Tibial artery (tissue), 4 donors: ENCODE results near the gene C1orf210.
A peak's percentile ranks its signal among the peaks of the same experiment; 100 is the strongest.

Experiments used
- DNase-seq, 2 donors: peaks; one replicate each; pipeline ENCODE4 v3.0.0-alpha.2; 2019
- H3K27ac ChIP-seq, 2 donors: fragments of 200-600 bp; sonication (generic) in 1 of 2; 1 replicate in 1 of 2; 2 replicates in 1 of 2; pipeline ENCODE4 v1.5.1; 2018 to 2019; ENCODE audit warnings: mild to moderate bottlenecking in 1 of 2
- H3K27me3 ChIP-seq, 2 donors: fragments of 200-600 bp; sonication (generic) in 1 of 2; one replicate each; pipeline versions ENCODE4 v1.5.1 to v1.6.0; 2016 to 2019
- H3K36me3 ChIP-seq, 3 donors: fragments of 200-600 bp; sonication (generic) in 2 of 3; one replicate each; pipeline ENCODE4 v1.5.1; 2016 to 2019; ENCODE audit warnings: mild to moderate bottlenecking in 2 of 3
- H3K4me1 ChIP-seq, 4 donors: fragments of 200-600 bp; sonication (generic) in 2 of 4; 1 replicate in 3 of 4; 2 replicates in 1 of 4; pipeline ENCODE4 v1.5.1; 2016 to 2019
- H3K4me3 ChIP-seq, 2 donors: fragments of 200-600 bp; sonication (generic) in 1 of 2; 1 replicate in 1 of 2; 2 replicates in 1 of 2; pipeline ENCODE4 v1.5.1; 2018 to 2019; ENCODE audit warnings: mild to moderate bottlenecking in 2 of 2
- H3K9me3 ChIP-seq, 3 donors: fragments of 200-600 bp; sonication (generic) in 1 of 3; one replicate each; pipeline ENCODE4 v1.5.1; 2016 to 2019
- CTCF ChIP-seq, 2 experiments: fragments of 200-600 bp in 1 of 2; fragments of 450-650 bp in 1 of 2; IDR thresholded peaks; one replicate each; pipeline ENCODE4 v1.5.1; 2017 to 2019; ENCODE audit warnings: antibody characterized with exemption in 2 of 2, mild to moderate bottlenecking in 1 of 2, moderate library complexity in 1 of 2
- intact Hi-C: fragments of 100-400 bp; cut with DNase I; formaldehyde crosslinking; loops from one replicate; pipeline ENCODE4 v1.15.0; 2023; ENCODE audit warnings: low total_unique reads

C1orf210 gene

DNA sequence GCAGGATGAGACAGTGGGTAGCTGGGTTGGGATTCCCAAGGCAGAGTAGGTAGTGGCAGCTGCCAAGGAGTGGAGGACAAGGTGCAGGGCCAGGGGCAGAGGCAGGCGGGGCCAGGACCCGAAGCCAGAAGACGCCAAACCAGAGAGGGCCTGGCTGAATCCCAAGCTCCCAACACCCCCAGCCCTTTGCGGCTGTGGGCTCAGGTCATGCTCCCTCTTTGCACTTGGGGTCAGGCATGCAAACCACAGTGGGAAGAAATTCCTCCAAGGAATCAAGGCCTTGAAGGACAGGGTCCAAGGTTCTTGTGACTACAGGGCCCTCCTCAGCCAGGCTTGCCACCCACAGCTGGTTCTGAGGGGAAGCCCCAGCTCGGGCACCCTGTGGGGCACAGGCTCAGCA lies 6.2 kb downstream of the C1orf210 start:
- no peak for TF ChIP-seq CTCF (IDR thresholded peaks at IDR 0.05)
- H3K27me3 ChIP-seq, result peaks cover 0 to 5% of the 10 kb centered on the region in 2 donors
- no peaks in the 10 kb centered on the region for H3K9me3 ChIP-seq
- H3K36me3 ChIP-seq, result peaks cover 0 to 5% (median 0%) of the 10 kb centered on the region in 3 donors
- peaks cover 0 to under 1% (median 0%) of the 10 kb centered on the region in 4 donors for H3K4me1 ChIP-seq
- no peak for DNase-seq
- H3K4me3 ChIP-seq, result no peak overlapping the region
- H3K27ac ChIP-seq, result no peak overlapping the region
- intact Hi-C loops, result no loop called here

DNA sequence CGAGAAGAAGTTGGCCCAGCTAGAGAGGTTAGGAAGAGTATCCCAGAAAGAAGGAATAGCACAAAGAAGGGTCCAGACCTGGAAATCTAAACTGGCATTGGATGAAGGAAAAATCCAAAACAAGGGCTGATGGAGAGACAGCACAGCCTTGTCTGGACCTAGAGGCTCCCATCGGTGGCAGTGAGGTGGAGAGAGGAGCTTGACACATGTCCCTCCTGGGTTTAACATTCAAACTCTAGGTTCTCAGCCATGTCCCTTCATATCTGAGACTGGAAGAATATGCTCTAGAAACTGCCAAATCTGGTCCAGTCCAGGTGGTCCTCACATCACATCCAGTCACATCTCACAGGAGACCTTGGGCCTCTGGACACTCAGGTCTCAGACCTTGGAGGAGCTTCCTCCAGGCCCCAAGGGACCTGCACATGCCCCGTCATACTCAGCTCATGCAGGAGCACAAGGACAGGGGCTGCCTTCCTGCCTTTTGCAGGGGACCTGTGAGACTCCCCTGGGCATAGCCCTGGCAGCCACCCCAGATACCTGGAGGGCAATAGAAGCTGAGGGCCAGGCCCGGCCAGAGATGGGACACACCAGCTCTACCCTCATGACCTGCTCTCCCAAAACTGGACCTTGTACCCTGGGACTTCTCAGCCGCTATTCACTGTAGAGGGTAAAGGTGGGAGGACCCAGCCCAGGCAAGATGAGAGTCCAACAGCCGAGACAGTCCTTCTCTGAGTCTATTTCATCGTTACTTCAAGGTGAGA lies 8.1 kb downstream of the C1orf210 start:
- intact Hi-C loops, result no loop called here
- Histone ChIP-seq H3K9me3 (no peaks in the 10 kb centered on the region), H3K36me3 (peaks cover 0 to 5% (median 0%) of the 10 kb centered on the region in 3 donors), H3K27ac (no peak overlapping the region), H3K4me1 (peaks cover 0 to 2% (median 0%) of the 10 kb centered on the region in 4 donors), H3K27me3 (peaks cover 0 to 10% of the 10 kb centered on the region in 2 donors), H3K4me3 (no peak overlapping the region)
- no peak for TF ChIP-seq CTCF (IDR thresholded peaks at IDR 0.05)
- DNase-seq, result peak in 1 of 2 donors; percentile 4

- H3K27ac ChIP-seq, result no peak overlapping the region
- no peak for TF ChIP-seq CTCF (IDR thresholded peaks at IDR 0.05)
- peaks cover 0 to 5% (median 0%) of the 10 kb centered on the region in 3 donors for H3K36me3 ChIP-seq
- H3K27me3 ChIP-seq, result peaks cover 0 to 15% of the 10 kb centered on the region in 2 donors
- H3K4me1 ChIP-seq, result peaks cover 0 to 2% (median 0%) of the 10 kb centered on the region in 4 donors
- no peak overlapping the region for H3K4me3 ChIP-seq
- peak in 1 of 2 donors; percentile 41 for DNase-seq
- no peaks in the 10 kb centered on the region for H3K9me3 ChIP-seq
- intact Hi-C loops, result no loop called here
Observed at GRCh38 chr1:43276673-43277072, 8.7 kb downstream of the C1orf210 start.

- Histone ChIP-seq H3K27me3 (peaks cover 0 to 16% of the 10 kb centered on the region in 2 donors), H3K36me3 (peaks cover 0 to 5% (median 0%) of the 10 kb centered on the region in 3 donors), H3K27ac (no peak overlapping the region), H3K9me3 (no peaks in the 10 kb centered on the region), H3K4me1 (peaks cover 0 to 8% (median 0%) of the 10 kb centered on the region in 4 donors), H3K4me3 (no peak overlapping the region)
- TF ChIP-seq CTCF (IDR thresholded peaks at IDR 0.05), result no peak
- intact Hi-C loops, result no loop called here
- DNase-seq, result peak in 1 of 2 donors; percentile 33
Observed at GRCh38 chr1:43275826-43276620, 9.4 kb downstream of the C1orf210 start.

- H3K36me3 ChIP-seq, result peaks cover 0 to under 1% (median 0%) of the 10 kb centered on the region in 3 donors
- H3K27ac ChIP-seq, result no peak overlapping the region
- H3K9me3 ChIP-seq, result no peaks in the 10 kb centered on the region
- no peak for TF ChIP-seq CTCF (IDR thresholded peaks at IDR 0.05)
- intact Hi-C loops, result no loop called here
- peaks cover 0 to 17% (median 0%) of the 10 kb centered on the region in 4 donors for H3K4me1 ChIP-seq
- peak in 1 of 2 donors; percentile 34 for DNase-seq
- no peak overlapping the region for H3K4me3 ChIP-seq
- peaks cover 0 to 27% of the 10 kb centered on the region in 2 donors for H3K27me3 ChIP-seq
Observed at GRCh38 chr1:43274804-43275180, 10.6 kb downstream of the C1orf210 start.
